Endothelial cell of umbilical vein (primary cell): ENCODE data around the gene DNAL1.

ENCODE experiments used
- JUN ChIP-seq: IDR thresholded peaks from 2 replicates; pipeline ENCODE4 v1.6.1; 2011; ENCODE audit warnings: borderline replicate concordance, low read depth; ENCODE audit not compliant: insufficient read length, insufficient read depth
- POLR2A ChIP-seq: IDR thresholded peaks from 2 replicates; pipeline ENCODE4 v1.6.1; 2012; ENCODE audit warnings: low read depth, mild to moderate bottlenecking, control low read depth, low read length
- POLR2AphosphoS5 ChIP-seq: IDR thresholded peaks from 2 replicates; pipeline ENCODE4 v1.6.1; 2012; ENCODE audit warnings: low read depth, mild to moderate bottlenecking, control low read depth, low read length, moderate library complexity; ENCODE audit not compliant: insufficient read depth
- TF ChIP-seq, protein P1 (sequence below), 2 donors: IDR thresholded peaks; 1 replicate in 1 of 2; 2 replicates in 1 of 2; pipeline ENCODE4 v1.5.1; 2011; ENCODE audit warnings: low read length in 2 of 2, mild to moderate bottlenecking in 2 of 2, moderate library complexity in 2 of 2, control low read depth in 1 of 2, inconsistent platforms in 1 of 2, low read depth in 1 of 2; ENCODE audit not compliant: insufficient read depth in 1 of 2; ENCODE audit errors: extremely low read depth in 1 of 2

GRCh38 chr14:73714656-73715081 is 69.9 kb downstream of the DNAL1 start:
- no peak for TF ChIP-seq JUN
- TF ChIP-seq, protein P1, sequence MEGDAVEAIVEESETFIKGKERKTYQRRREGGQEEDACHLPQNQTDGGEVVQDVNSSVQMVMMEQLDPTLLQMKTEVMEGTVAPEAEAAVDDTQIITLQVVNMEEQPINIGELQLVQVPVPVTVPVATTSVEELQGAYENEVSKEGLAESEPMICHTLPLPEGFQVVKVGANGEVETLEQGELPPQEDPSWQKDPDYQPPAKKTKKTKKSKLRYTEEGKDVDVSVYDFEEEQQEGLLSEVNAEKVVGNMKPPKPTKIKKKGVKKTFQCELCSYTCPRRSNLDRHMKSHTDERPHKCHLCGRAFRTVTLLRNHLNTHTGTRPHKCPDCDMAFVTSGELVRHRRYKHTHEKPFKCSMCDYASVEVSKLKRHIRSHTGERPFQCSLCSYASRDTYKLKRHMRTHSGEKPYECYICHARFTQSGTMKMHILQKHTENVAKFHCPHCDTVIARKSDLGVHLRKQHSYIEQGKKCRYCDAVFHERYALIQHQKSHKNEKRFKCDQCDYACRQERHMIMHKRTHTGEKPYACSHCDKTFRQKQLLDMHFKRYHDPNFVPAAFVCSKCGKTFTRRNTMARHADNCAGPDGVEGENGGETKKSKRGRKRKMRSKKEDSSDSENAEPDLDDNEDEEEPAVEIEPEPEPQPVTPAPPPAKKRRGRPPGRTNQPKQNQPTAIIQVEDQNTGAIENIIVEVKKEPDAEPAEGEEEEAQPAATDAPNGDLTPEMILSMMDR (IDR thresholded peaks at IDR 0.05; ENCODE audit: extremely low read depth in 1 of 2, insufficient read depth in 1 of 2, low read depth in 1 of 2, low read length in 2 of 2): no peak
- TF ChIP-seq POLR2A: no peak
- no peak for TF ChIP-seq POLR2AphosphoS5
